ENCODE measurements around the gene CCDC93.

CCDC93 gene

DNA sequence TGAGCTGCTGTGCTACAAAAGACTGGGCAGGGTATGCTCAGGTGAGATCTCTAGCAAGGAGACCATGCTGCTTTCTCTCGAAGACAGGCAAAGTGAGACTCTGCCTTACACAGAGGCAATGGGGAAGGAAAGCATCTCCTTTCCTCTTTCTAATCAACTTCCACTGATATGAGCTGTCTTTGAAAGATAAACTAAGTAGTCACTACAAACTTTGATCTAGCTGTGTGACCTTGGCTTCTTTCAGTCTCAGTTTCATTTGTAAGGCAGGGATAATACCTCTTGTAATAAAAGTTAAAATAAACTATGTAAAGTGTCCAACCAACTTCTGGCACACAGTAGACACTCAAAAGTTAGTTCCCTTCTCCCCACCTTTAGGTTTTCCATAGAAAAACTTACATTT lies 7.5 kb downstream of the CCDC93 start:
- CTCF ChIA-PET: no interaction called here
- TF ChIP-seq NFRKB (IDR thresholded peaks at IDR 0.05) (no peak), SP1 (IDR thresholded peaks at IDR 0.05) (no peak), ZNF384 (IDR thresholded peaks at IDR 0.05) (no peak), SUZ12 (IDR thresholded peaks at IDR 0.05) (no peak), ARNT (IDR thresholded peaks at IDR 0.05) (no peak), CTBP1 (IDR thresholded peaks at IDR 0.05; ENCODE audit: borderline replicate concordance) (no peak), FOXK2 (IDR thresholded peaks at IDR 0.05) (no peak), FOXA1 (IDR thresholded peaks at IDR 0.05) (no peak), LEF1 (IDR thresholded peaks at IDR 0.05; ENCODE audit: borderline replicate concordance) (no peak), BHLHE40 (IDR thresholded peaks at IDR 0.05; ENCODE audit: borderline replicate concordance) (no peak), L3MBTL2 (conservative IDR thresholded peaks at IDR 0.05) (no peak)
- TF ChIP-seq, protein P1, sequence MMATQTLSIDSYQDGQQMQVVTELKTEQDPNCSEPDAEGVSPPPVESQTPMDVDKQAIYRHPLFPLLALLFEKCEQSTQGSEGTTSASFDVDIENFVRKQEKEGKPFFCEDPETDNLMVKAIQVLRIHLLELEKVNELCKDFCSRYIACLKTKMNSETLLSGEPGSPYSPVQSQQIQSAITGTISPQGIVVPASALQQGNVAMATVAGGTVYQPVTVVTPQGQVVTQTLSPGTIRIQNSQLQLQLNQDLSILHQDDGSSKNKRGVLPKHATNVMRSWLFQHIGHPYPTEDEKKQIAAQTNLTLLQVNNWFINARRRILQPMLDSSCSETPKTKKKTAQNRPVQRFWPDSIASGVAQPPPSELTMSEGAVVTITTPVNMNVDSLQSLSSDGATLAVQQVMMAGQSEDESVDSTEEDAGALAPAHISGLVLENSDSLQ (IDR thresholded peaks at IDR 0.05): no peak

DNA sequence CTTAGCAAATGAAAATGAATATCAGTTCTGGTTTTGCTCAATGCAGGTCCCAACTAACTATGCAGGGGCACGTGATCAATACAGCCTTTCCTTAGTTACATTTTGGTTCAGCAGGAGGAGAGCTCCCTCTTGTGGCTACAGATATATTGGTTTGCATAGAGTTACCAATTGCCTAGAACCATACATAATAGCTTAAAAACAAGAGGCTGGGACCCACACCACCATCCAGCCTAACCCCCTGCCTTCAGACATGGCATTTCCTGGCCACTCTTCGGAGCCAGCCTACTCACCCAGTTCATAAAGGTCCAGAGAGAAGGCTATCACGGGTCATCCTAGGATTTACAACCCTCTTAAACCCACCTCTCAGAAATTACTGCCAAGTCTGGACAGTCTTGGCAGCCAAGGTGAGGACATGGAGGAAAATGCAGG lies 10.5 kb downstream of the CCDC93 start:
- POLR2A ChIA-PET: interaction anchor here (1.5 to 1.6 kb wide), 2 partner anchors 13 to 189 kb away, joined by 3 to 7 read pairs; partner anchors contain the start of gene DDX18
- CTCF ChIA-PET: interaction anchor here (0.5 to 3.3 kb wide), 23 partner anchors 8 to 1176 kb away, joined by 3 to 29 read pairs (median 4); partner anchors contain the start of genes CCDC93 and DDX18
- DNase-seq (ENCODE audit: extremely low spot score): peak; percentile 64
- no peak for TF ChIP-seq ARNT (IDR thresholded peaks at IDR 0.05)
- TF ChIP-seq LEF1 (IDR thresholded peaks at IDR 0.05; ENCODE audit: borderline replicate concordance): no peak
- no peak for TF ChIP-seq FOXA1 (IDR thresholded peaks at IDR 0.05)
- TF ChIP-seq SP1 (IDR thresholded peaks at IDR 0.05): no peak
- TF ChIP-seq TARDBP (IDR thresholded peaks at IDR 0.05): no peak
- no peak for TF ChIP-seq BHLHE40 (IDR thresholded peaks at IDR 0.05; ENCODE audit: borderline replicate concordance)
- TF ChIP-seq, protein P1 (IDR thresholded peaks at IDR 0.05): no peak
- TF ChIP-seq SUZ12 (IDR thresholded peaks at IDR 0.05): no peak
- TF ChIP-seq NFRKB (IDR thresholded peaks at IDR 0.05): no peak
- TF ChIP-seq CTBP1 (IDR thresholded peaks at IDR 0.05; ENCODE audit: borderline replicate concordance): no peak
- TF ChIP-seq L3MBTL2 (conservative IDR thresholded peaks at IDR 0.05): no peak
- TF ChIP-seq ELF4 (IDR thresholded peaks at IDR 0.05): no peak
- no peak for TF ChIP-seq ZNF384 (IDR thresholded peaks at IDR 0.05)
- TF ChIP-seq FOXM1 (IDR thresholded peaks at IDR 0.05; ENCODE audit: borderline replicate concordance): no peak
- no peak for TF ChIP-seq FOXK2 (IDR thresholded peaks at IDR 0.05)
- no peak for TF ChIP-seq HDGF (IDR thresholded peaks at IDR 0.05; ENCODE audit: borderline replicate concordance)

More for the DNA sequence above, 7.5 kb downstream of the CCDC93 start:
- DNase-seq (ENCODE audit: extremely low spot score): no peak
- POLR2A ChIA-PET: no interaction called here

DNA sequence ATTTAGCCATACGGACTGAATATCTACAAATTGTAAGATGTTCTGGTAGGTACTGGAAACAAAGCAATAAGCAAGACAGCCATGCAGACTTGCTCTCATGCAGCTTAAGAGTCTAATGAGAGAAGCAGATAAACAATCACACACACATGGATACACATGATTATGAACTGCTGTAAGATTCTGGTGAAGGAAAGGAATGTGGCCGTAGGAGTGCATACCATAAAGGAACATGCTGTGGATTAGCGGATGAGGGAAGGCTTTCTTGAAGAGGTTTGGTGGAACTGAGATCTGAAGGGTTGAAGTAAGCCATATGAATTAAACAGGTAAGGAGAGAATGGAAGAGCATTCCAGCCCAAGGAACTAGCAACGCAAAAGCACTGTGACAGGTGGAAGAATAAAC lies 13.8 kb downstream of the CCDC93 start:
- TF ChIP-seq LEF1 (IDR thresholded peaks at IDR 0.05; ENCODE audit: borderline replicate concordance) (no peak), ARNT (IDR thresholded peaks at IDR 0.05) (no peak)
- CTCF ChIA-PET: no interaction called here
- POLR2A ChIA-PET: no interaction called here
- no peak for DNase-seq (ENCODE audit: extremely low spot score)

DNA sequence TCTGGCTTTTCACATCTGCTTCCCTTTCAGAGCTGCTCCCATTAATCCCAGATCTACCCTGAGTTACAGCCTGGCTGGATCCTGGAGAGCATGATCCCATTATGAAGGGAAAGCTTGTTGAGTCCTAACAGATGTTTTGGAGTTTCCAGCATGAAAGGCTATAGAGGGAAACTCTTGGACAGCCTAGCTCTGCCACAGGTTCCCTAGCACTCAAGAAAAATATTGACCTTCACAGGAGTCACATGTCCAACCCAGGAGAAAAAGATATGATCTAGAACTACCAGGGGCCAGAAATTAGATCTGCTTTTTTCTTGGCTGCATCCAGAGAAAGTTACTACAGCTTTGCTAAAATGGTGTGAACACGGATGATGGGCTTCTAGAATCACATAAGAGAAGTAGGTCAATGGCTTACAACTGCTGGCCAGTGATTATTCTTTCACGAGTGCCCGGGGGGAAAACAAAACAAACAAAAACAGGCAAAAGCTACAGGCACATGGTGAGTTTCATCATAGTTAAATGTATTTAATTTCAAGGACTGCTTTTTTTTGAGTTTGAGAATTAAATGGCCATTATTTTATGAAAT lies 15.9 kb downstream of the CCDC93 start:
- TF ChIP-seq, protein P1 (IDR thresholded peaks at IDR 0.05): no peak
- TF ChIP-seq BHLHE40 (IDR thresholded peaks at IDR 0.05; ENCODE audit: borderline replicate concordance) (no peak), TARDBP (IDR thresholded peaks at IDR 0.05) (no peak), FOXA1 (IDR thresholded peaks at IDR 0.05) (no peak), LEF1 (IDR thresholded peaks at IDR 0.05; ENCODE audit: borderline replicate concordance) (no peak), L3MBTL2 (conservative IDR thresholded peaks at IDR 0.05) (no peak), NFRKB (IDR thresholded peaks at IDR 0.05) (no peak), FOXM1 (IDR thresholded peaks at IDR 0.05; ENCODE audit: borderline replicate concordance) (no peak), SUZ12 (IDR thresholded peaks at IDR 0.05) (no peak), CTBP1 (IDR thresholded peaks at IDR 0.05; ENCODE audit: borderline replicate concordance) (no peak), ARNT (IDR thresholded peaks at IDR 0.05) (no peak), SP1 (IDR thresholded peaks at IDR 0.05) (no peak), ELF4 (IDR thresholded peaks at IDR 0.05) (no peak), ZNF384 (IDR thresholded peaks at IDR 0.05) (no peak), HDGF (IDR thresholded peaks at IDR 0.05; ENCODE audit: borderline replicate concordance) (no peak), FOXK2 (IDR thresholded peaks at IDR 0.05) (no peak)
- no peak for DNase-seq (ENCODE audit: extremely low spot score)
- CTCF ChIA-PET: no interaction called here
- POLR2A ChIA-PET: no interaction called here

DNA sequence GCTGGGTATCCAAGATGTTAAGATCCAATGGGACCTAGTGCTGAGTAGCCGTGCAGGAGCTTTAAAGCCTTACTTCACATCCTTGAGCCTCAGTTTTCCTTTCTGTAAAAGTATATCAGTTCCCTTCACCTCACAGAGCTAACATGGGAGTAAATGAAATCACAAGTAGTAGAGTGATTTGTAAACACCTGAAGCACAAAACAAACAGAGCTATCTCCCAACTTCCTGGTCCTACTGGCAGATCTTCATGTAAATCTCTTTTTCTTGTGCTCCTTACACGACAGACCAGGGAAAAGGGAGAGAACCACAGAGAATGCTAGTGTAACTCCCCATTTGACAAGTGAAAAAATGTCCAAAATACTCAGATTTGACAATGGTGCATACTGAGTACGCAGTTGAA lies 17.3 kb downstream of the CCDC93 start:
- CTCF ChIA-PET: interaction anchor here (0.9 to 1.0 kb wide), 2 partner anchors 8 to 36 kb away, joined by 3 read pairs; no protein-coding TSS in a partner anchor
- POLR2A ChIA-PET: no interaction called here
- no peak for TF ChIP-seq SUZ12 (IDR thresholded peaks at IDR 0.05)
- no peak for TF ChIP-seq ELF4 (IDR thresholded peaks at IDR 0.05)
- TF ChIP-seq SP1 (IDR thresholded peaks at IDR 0.05): no peak
- no peak for TF ChIP-seq ARNT (IDR thresholded peaks at IDR 0.05)
- TF ChIP-seq HDGF (IDR thresholded peaks at IDR 0.05; ENCODE audit: borderline replicate concordance): no peak
- no peak for TF ChIP-seq LEF1 (IDR thresholded peaks at IDR 0.05; ENCODE audit: borderline replicate concordance)
- no peak for TF ChIP-seq FOXK2 (IDR thresholded peaks at IDR 0.05)
- no peak for TF ChIP-seq L3MBTL2 (conservative IDR thresholded peaks at IDR 0.05)
- TF ChIP-seq, protein P1 (IDR thresholded peaks at IDR 0.05): no peak
- TF ChIP-seq FOXM1 (IDR thresholded peaks at IDR 0.05; ENCODE audit: borderline replicate concordance): no peak
- TF ChIP-seq ZNF384 (IDR thresholded peaks at IDR 0.05): no peak
- no peak for TF ChIP-seq TARDBP (IDR thresholded peaks at IDR 0.05)
- no peak for TF ChIP-seq FOXA1 (IDR thresholded peaks at IDR 0.05)
- TF ChIP-seq NFRKB (IDR thresholded peaks at IDR 0.05): no peak
- no peak for TF ChIP-seq BHLHE40 (IDR thresholded peaks at IDR 0.05; ENCODE audit: borderline replicate concordance)
- TF ChIP-seq CTBP1 (IDR thresholded peaks at IDR 0.05; ENCODE audit: borderline replicate concordance): no peak
- no peak for DNase-seq (ENCODE audit: extremely low spot score)

Data from HEK293T (cell line).